GM23338 (cell line): ENCODE results near the gene MRPS18C. TPM values are rescaled to one million over a fixed set of nuclear protein-coding genes. Genes with fewer than 3 reads are reported as not detected.
A peak's percentile ranks its signal among the peaks of the same experiment; 100 is the strongest.

Experiments used
- ATAC-seq: fragments of 200-7000 bp; cut with Tn5 transposase; 3 replicates; pipeline ENCODE4 v1.9.1; 2020
- DNase-seq: peaks from one replicate; pipeline ENCODE4 v3.0.0-alpha.2; 2015; ENCODE audit warnings: low spot score
- H2AFZ ChIP-seq: fragments of 200-600 bp; sonication (generic); 2 replicates; pipeline ENCODE4 v1.8.0; 2016; ENCODE audit warnings: antibody characterized with exemption, mild to moderate bottlenecking, moderate library complexity
- H3F3A ChIP-seq: fragments of 200-600 bp; sonication (generic); replicated peaks from 2 replicates; pipeline ENCODE4 v1.8.0; 2017; ENCODE audit warnings: antibody characterized with exemption, mixed run types, low read depth
- H3K27ac ChIP-seq: fragments of 200-600 bp; sonication (generic); 2 replicates; pipeline ENCODE4 v1.6.1; 2016; ENCODE audit warnings: low read depth
- H3K27me3 ChIP-seq: fragments of 200-600 bp; sonication (generic); 2 replicates; pipeline ENCODE4 v1.8.0; 2016; ENCODE audit warnings: mild to moderate bottlenecking, mixed run types, moderate library complexity; ENCODE audit not compliant: insufficient read depth
- H3K36me3 ChIP-seq: fragments of 200-600 bp; sonication (generic); 2 replicates; pipeline ENCODE4 v1.8.0; 2016; ENCODE audit warnings: mild to moderate bottlenecking; ENCODE audit not compliant: insufficient read depth
- H3K4me1 ChIP-seq: fragments of 200-600 bp; sonication (generic); 2 replicates; pipeline ENCODE4 v1.8.0; 2016; ENCODE audit warnings: mild to moderate bottlenecking, moderate library complexity; ENCODE audit not compliant: insufficient read depth
- H3K4me2 ChIP-seq: fragments of 200-600 bp; sonication (generic); 2 replicates; pipeline ENCODE4 v1.7.1; 2017; ENCODE audit warnings: mixed run types
- H3K4me3 ChIP-seq: fragments of 200-600 bp; sonication (generic); 2 replicates; pipeline ENCODE4 v1.6.1; 2016; ENCODE audit warnings: mixed run types
- H3K79me2 ChIP-seq: fragments of 200-600 bp; sonication (generic); replicated peaks from 2 replicates; pipeline ENCODE4 v1.8.0; 2017; ENCODE audit warnings: mild to moderate bottlenecking; ENCODE audit not compliant: insufficient read depth
- H3K9me2 ChIP-seq: fragments of 200-600 bp; sonication (generic); 2 replicates; pipeline ENCODE4 v1.8.0; 2017; ENCODE audit not compliant: insufficient read depth
- H4K20me1 ChIP-seq: fragments of 200-600 bp; sonication (generic); replicated peaks from 2 replicates; pipeline ENCODE4 v1.8.0; 2017; ENCODE audit warnings: mild to moderate bottlenecking; ENCODE audit not compliant: insufficient read depth
- H3K27ac Mint-ChIP-seq: 2 replicates; pipeline ENCODE4 v1.8.0; 2020; ENCODE audit warnings: inconsistent platforms, mild to moderate bottlenecking, moderate library complexity, mixed read lengths
- H3K27me3 Mint-ChIP-seq: 3 replicates; pipeline ENCODE4 v1.8.0; 2022; ENCODE audit warnings: low read depth, mild to moderate bottlenecking, moderate library complexity, mixed read lengths, inconsistent platforms; ENCODE audit not compliant: insufficient read depth, poor library complexity
- H3K36me3 Mint-ChIP-seq: 3 replicates; pipeline ENCODE4 v1.8.0; 2021; ENCODE audit warnings: low read depth, mild to moderate bottlenecking, inconsistent platforms, moderate library complexity, mixed read lengths
- H3K4me1 Mint-ChIP-seq: 3 replicates; pipeline ENCODE4 v1.8.0; 2020; ENCODE audit warnings: mild to moderate bottlenecking, inconsistent platforms, mixed read lengths
- H3K4me3 Mint-ChIP-seq: 3 replicates; pipeline ENCODE4 v1.8.0; 2021; ENCODE audit warnings: moderate library complexity, mild to moderate bottlenecking, inconsistent platforms, mixed read lengths
- H3K9me3 Mint-ChIP-seq: 3 replicates; pipeline ENCODE4 v1.8.0; 2020; ENCODE audit warnings: moderate library complexity, mild to moderate bottlenecking, inconsistent platforms, mixed read lengths
- CREB1 ChIP-seq: fragments of 250-450 bp; sonication (Bioruptor Pico); IDR thresholded peaks from 2 replicates; pipeline ENCODE4 v1.5.0; 2020; ENCODE audit warnings: low read depth, mild to moderate bottlenecking, moderate library complexity
- ETS1 ChIP-seq: IDR thresholded peaks from 2 replicates; pipeline ENCODE4 v1.6.1; 2016; ENCODE audit warnings: antibody characterized with exemption
- EZH2 ChIP-seq: fragments of 200-600 bp; sonication (generic); IDR thresholded peaks from one replicate; pipeline ENCODE4 v1.8.0; 2017; ENCODE audit warnings: antibody characterized with exemption, mild to moderate bottlenecking, low read depth; ENCODE audit not compliant: unreplicated experiment
- EZH2phosphoT487 ChIP-seq: fragments of 200-600 bp; sonication (generic); IDR thresholded peaks from one replicate; pipeline ENCODE4 v1.8.1; 2018; ENCODE audit warnings: antibody characterized with exemption; ENCODE audit not compliant: unreplicated experiment
- JUNB ChIP-seq: IDR thresholded peaks from one replicate; pipeline ENCODE4 v1.6.1; 2016; ENCODE audit warnings: antibody characterized with exemption; ENCODE audit not compliant: unreplicated experiment
- NANOG ChIP-seq: IDR thresholded peaks from 2 replicates; pipeline ENCODE4 v1.6.1; 2016; ENCODE audit warnings: antibody characterized with exemption, borderline replicate concordance
- POLR2AphosphoS5 ChIP-seq: IDR thresholded peaks from 2 replicates; pipeline ENCODE4 v1.6.1; 2016; ENCODE audit warnings: antibody characterized with exemption, low read depth
- REST ChIP-seq: IDR thresholded peaks from one replicate; pipeline ENCODE4 v1.6.1; 2018; ENCODE audit warnings: antibody characterized with exemption; ENCODE audit not compliant: unreplicated experiment
- STAT1 ChIP-seq: IDR thresholded peaks from one replicate; pipeline ENCODE4 v1.6.1; 2016; ENCODE audit warnings: antibody characterized with exemption; ENCODE audit not compliant: unreplicated experiment
- ZNF114 ChIP-seq: fragments of 250-450 bp; sonication (Bioruptor Pico); IDR thresholded peaks from 2 replicates; pipeline ENCODE4 v1.5.0; 2020; ENCODE audit warnings: mild to moderate bottlenecking, moderate library complexity
- ZNF331 ChIP-seq: fragments of 250-450 bp; sonication (Bioruptor Pico); IDR thresholded peaks from 2 replicates; pipeline ENCODE4 v1.5.0; 2020; ENCODE audit warnings: low read depth, mild to moderate bottlenecking, moderate library complexity
- ZNF462 ChIP-seq: fragments of 250-450 bp; sonication (Bioruptor Pico); IDR thresholded peaks from 2 replicates; pipeline ENCODE4 v1.5.0; 2020; ENCODE audit warnings: mild to moderate bottlenecking, moderate library complexity
- polyA plus RNA-seq: library from polyadenylated mRNA; unstranded; fragments of >200 nt; fragmentation: Nextera tagmentation; extraction: Ambion mirVana; gene quantifications from 2 replicates; pipeline ENCODE4 v1.2.1, GENCODE V29; 2016
- total RNA-seq: library from RNA; depleted of rRNA; stranded (reverse); fragments of >200 nt; shearing (Covaris generic); gene quantifications from 2 replicates; pipeline ENCODE4 v1.2.3, GENCODE V29; 2014
- TF ChIP-seq, protein P1 (sequence below), 2 experiments: fragments of 200-600 bp in 1 of 2; sonication (generic) in 1 of 2; conservative IDR thresholded peaks; 2 replicates each; pipeline versions ENCODE4 v1.5.1 to v1.6.1; 2016 to 2017; ENCODE audit warnings: antibody characterized with exemption in 2 of 2, low read depth in 2 of 2, mild to moderate bottlenecking in 2 of 2, moderate library complexity in 1 of 2

The MRPS18C gene
- total and polyA plus RNA-seq, 2 experiments from 2014 or later: 26.8 to 197 TPM

DNA sequence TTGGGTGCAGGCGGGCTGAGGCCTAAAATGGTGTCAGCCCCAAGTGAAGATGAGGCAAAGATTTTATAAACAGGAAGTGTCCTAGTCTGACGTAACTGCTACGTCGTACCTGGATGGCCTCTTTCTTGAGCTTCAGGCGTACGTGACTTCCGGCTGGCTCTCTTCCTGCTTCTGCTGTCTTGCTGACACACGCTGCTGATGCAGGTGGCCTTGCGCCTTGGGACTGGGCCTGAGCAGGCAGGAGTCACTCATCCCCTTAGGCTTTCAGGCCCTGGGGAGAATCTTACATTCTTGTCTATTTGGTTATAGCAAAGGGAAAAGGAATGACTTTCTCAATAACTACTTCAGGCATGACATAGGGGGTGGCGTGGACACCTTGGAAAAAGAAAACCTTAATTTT is 49.1 kb downstream of the MRPS18C start:
- peaks cover 2% of the 10 kb centered on the region; the same call in 2 of the 3 replicates for H3K4me1 Mint-ChIP-seq
- Histone ChIP-seq H3K79me2 (no peaks in the 10 kb centered on the region), H3K36me3 (no peaks in the 10 kb centered on the region), H3K9me2 (peaks cover 5% of the 10 kb centered on the region; the same call in 1 of the 2 replicates), H3K4me3 (no peak overlapping the region), H3K4me2 (no peak overlapping the region), H3K27ac (no peak overlapping the region), H3K27me3 (no peaks in the 10 kb centered on the region), H2AFZ (peak overlapping the region; percentile 96), H4K20me1 (no peaks in the 10 kb centered on the region), H3F3A (no peaks in the 10 kb centered on the region), H3K4me1 (peaks cover 5% of the 10 kb centered on the region; the same call in 1 of the 2 replicates)
- no peaks in the 10 kb centered on the region for H3K9me3 Mint-ChIP-seq
- ATAC-seq: no peak
- peaks cover 4% of the 10 kb centered on the region for H3K27me3 Mint-ChIP-seq
- H3K27ac Mint-ChIP-seq: no peak overlapping the region
- no peak overlapping the region for H3K4me3 Mint-ChIP-seq
- no peaks in the 10 kb centered on the region for H3K36me3 Mint-ChIP-seq
- no peak for TF ChIP-seq EZH2
- TF ChIP-seq, protein P1, sequence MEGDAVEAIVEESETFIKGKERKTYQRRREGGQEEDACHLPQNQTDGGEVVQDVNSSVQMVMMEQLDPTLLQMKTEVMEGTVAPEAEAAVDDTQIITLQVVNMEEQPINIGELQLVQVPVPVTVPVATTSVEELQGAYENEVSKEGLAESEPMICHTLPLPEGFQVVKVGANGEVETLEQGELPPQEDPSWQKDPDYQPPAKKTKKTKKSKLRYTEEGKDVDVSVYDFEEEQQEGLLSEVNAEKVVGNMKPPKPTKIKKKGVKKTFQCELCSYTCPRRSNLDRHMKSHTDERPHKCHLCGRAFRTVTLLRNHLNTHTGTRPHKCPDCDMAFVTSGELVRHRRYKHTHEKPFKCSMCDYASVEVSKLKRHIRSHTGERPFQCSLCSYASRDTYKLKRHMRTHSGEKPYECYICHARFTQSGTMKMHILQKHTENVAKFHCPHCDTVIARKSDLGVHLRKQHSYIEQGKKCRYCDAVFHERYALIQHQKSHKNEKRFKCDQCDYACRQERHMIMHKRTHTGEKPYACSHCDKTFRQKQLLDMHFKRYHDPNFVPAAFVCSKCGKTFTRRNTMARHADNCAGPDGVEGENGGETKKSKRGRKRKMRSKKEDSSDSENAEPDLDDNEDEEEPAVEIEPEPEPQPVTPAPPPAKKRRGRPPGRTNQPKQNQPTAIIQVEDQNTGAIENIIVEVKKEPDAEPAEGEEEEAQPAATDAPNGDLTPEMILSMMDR (conservative IDR thresholded peaks at IDR 0.05; ENCODE audit: low read depth in 2 of 2): no peak
- no peak for TF ChIP-seq CREB1 (CRISPR knock-in tag)
- no peak for TF ChIP-seq ZNF462 (CRISPR knock-in tag)
- no peak for TF ChIP-seq REST
- no peak for TF ChIP-seq STAT1
- no peak for TF ChIP-seq JUNB
- TF ChIP-seq ZNF331 (CRISPR knock-in tag): no peak
- TF ChIP-seq EZH2phosphoT487: no peak
- TF ChIP-seq NANOG: no peak
- TF ChIP-seq ZNF114 (CRISPR knock-in tag): no peak
- TF ChIP-seq POLR2AphosphoS5: no peak
- no peak for TF ChIP-seq ETS1
- DNase-seq: no peak
